K562 (cell line): ENCODE measurements around the gene CMSS1. TPM values are rescaled to one million over a fixed set of nuclear protein-coding genes. Genes with fewer than 3 reads are reported as not detected.

Experiments used
- ATAC-seq: fragments of 200-7000 bp; cut with Tn5 transposase; 3 replicates; pipeline ENCODE4 v1.9.1; 2020; ENCODE audit warnings: moderate library complexity
- BruUV-seq: library from RNA; stranded (reverse); fragments of 400-500 nt; replicated peaks from 2 replicates; lab custom pipeline; 2021; lab: Mats Ljungman, UMichigan
- CTCF ChIA-PET: fragments of 300-600 bp; formaldehyde crosslinking; extraction: SDS; loops from one replicate; lab custom pipeline; 2021; ENCODE audit warnings: low intra/inter-chr PET ratio; lab: Yijun Ruan, JAX
- POLR2A ChIA-PET: fragments of 300-600, 350-650 bp; sonication (Branson Sonifier 250); formaldehyde crosslinking; extraction: SDS; loops from one replicate; lab custom pipeline; 2021; ENCODE audit warnings: antibody characterized with exemption, inconsistent platforms; lab: Yijun Ruan, JAX
- DNase-seq, 4 experiments: peaks; one replicate each; pipeline versions ENCODE4 v3.0.0 to v3.0.0-alpha.2; 2011 to 2018; ENCODE audit warnings: low spot score in 3 of 4, mixed read lengths in 3 of 4; ENCODE audit errors: extremely low read depth in 1 of 4
- FAIRE-seq: peaks from 2 replicates; lab custom pipeline; 2011; peaks lifted over from hg19 to GRCh38; lab: Jason Lieb, UNC
- H2AFZ ChIP-seq: 2 replicates; pipeline ENCODE4 v1.6.0; 2011; ENCODE audit warnings: low read depth, low read length, control low read depth, inconsistent platforms
- H3K27ac ChIP-seq: fragments of 200-600 bp; 3 replicates; pipeline ENCODE4 v1.8.0; 2011; ENCODE audit warnings: low read depth, mild to moderate bottlenecking, control low read depth, inconsistent platforms, low read length, moderate library complexity, mixed read lengths; ENCODE audit errors: extremely low read depth
- H3K27me3 ChIP-seq, 2 experiments: fragments of 300-600 bp in 1 of 2; 2 replicates in 1 of 2; 3 replicates in 1 of 2; pipeline versions ENCODE4 v1.6.0 to v1.8.0; 2011; ENCODE audit warnings: inconsistent platforms in 2 of 2, low read length in 2 of 2, mild to moderate bottlenecking in 1 of 2, mixed read lengths in 1 of 2, moderate library complexity in 1 of 2; ENCODE audit not compliant: control insufficient read depth in 2 of 2, insufficient read depth in 2 of 2
- H3K36me3 ChIP-seq: fragments of 300-600 bp; 3 replicates; pipeline ENCODE4 v1.8.0; 2011; ENCODE audit warnings: mild to moderate bottlenecking, low read length, inconsistent platforms; ENCODE audit not compliant: control insufficient read depth, insufficient read depth
- H3K4me1 ChIP-seq, 2 experiments: fragments of 200-600 bp in 1 of 2; replicated peaks in 1 of 2; 2 replicates in 1 of 2; 3 replicates in 1 of 2; pipeline versions ENCODE4 v1.5.1 to v1.8.0; 2011; ENCODE audit warnings: inconsistent platforms in 2 of 2, low read length in 2 of 2, mild to moderate bottlenecking in 1 of 2, mixed read lengths in 1 of 2, moderate library complexity in 1 of 2; ENCODE audit not compliant: control insufficient read depth in 2 of 2, insufficient read depth in 2 of 2
- H3K4me2 ChIP-seq: 2 replicates; pipeline ENCODE4 v1.6.1; 2011; ENCODE audit warnings: low read length, control low read depth, inconsistent platforms, mixed read lengths; ENCODE audit not compliant: insufficient read depth
- H3K4me3 ChIP-seq: fragments of 200-600 bp; sonication (generic), shearing (Covaris generic); 2 replicates; pipeline ENCODE4 v1.5.1; 2016; ENCODE audit warnings: control low read depth, inconsistent platforms
- H3K79me2 ChIP-seq: fragments of 200-600 bp; 3 replicates; pipeline ENCODE4 v1.8.0; 2011; ENCODE audit warnings: low read length, inconsistent platforms; ENCODE audit not compliant: control insufficient read depth, insufficient read depth
- H3K9ac ChIP-seq, 2 experiments: 2 replicates each; pipeline versions ENCODE4 v1.6.0 to v1.6.1; 2011; ENCODE audit warnings: low read depth in 2 of 2, low read length in 2 of 2, control low read depth in 1 of 2, inconsistent platforms in 1 of 2, mild to moderate bottlenecking in 1 of 2, mixed read lengths in 1 of 2; ENCODE audit not compliant: insufficient read depth in 1 of 2
- H3K9me1 ChIP-seq: one replicate; pipeline ENCODE4 v1.6.0; 2011; ENCODE audit warnings: inconsistent platforms, mild to moderate bottlenecking, low read length, moderate library complexity; ENCODE audit not compliant: control insufficient read depth, insufficient read depth
- H3K9me3 ChIP-seq: replicated peaks from 2 replicates; pipeline ENCODE4 v1.5.1; 2011; ENCODE audit warnings: low read depth, low read length, inconsistent platforms; ENCODE audit not compliant: control insufficient read depth, insufficient read depth
- H4K20me1 ChIP-seq: replicated peaks from 2 replicates; pipeline ENCODE4 v1.6.1; 2011; ENCODE audit warnings: low read length, inconsistent platforms, mixed read lengths; ENCODE audit not compliant: control insufficient read depth, insufficient read depth
- ESRRB ChIP-seq: fragments of 250-450 bp; sonication (Bioruptor Pico); IDR thresholded peaks from 2 replicates; pipeline ENCODE4 v1.5.0; 2020; ENCODE audit warnings: mild to moderate bottlenecking, moderate library complexity, borderline replicate concordance
- HDAC3 ChIP-seq: fragments of 450-650 bp; IDR thresholded peaks from 2 replicates; pipeline ENCODE4 v1.6.1; 2018; ENCODE audit warnings: borderline replicate concordance, mild to moderate bottlenecking, moderate library complexity; ENCODE audit not compliant: partially characterized antibody
- HNRNPK ChIP-seq: fragments of 200-400 bp; formaldehyde crosslinking; IDR thresholded peaks from one replicate; pipeline ENCODE4 v1.6.1; 2018; ENCODE audit warnings: mild to moderate bottlenecking, low read depth, low read length; ENCODE audit not compliant: poor library complexity, severe bottlenecking
- KLF10 ChIP-seq: fragments of 250-450 bp; sonication (Bioruptor Pico); IDR thresholded peaks from 2 replicates; pipeline ENCODE4 v1.6.1; 2021; ENCODE audit warnings: matching md5 sums
- ZNF124 ChIP-seq: sonication (generic); formaldehyde crosslinking; IDR thresholded peaks from 2 replicates; pipeline ENCODE4 v1.8.1; 2022; ENCODE audit warnings: missing genetic modification reagents
- WGBS: fragments of 100-300 bp; shearing (Covaris generic); methylation state at CpG from one replicate; pipeline ENCODE4 v1.1.6; 2016; ENCODE audit warnings: low coverage, mixed read lengths; ENCODE audit not compliant: insufficient coverage; ENCODE audit errors: missing lambda C conversion rate; 5-methylcytosine and 5-hydroxymethylcytosine counted together
- in situ Hi-C: fragments of 300-500 bp; cut with MboI; formaldehyde crosslinking; loops from 4 replicates; pipeline ENCODE4 v1.15.0; 2018; ENCODE audit warnings: inconsistent platforms, mixed read lengths
- intact Hi-C: fragments of 100-400 bp; cut with micrococcal nuclease; formaldehyde crosslinking; loops from 2 replicates; pipeline ENCODE4 v1.14.2; 2022
- polyA plus RNA-seq, 8 experiments: library from polyadenylated mRNA; depleted of rRNA in 4 of 8; stranded (reverse) in 5 of 8; unstranded in 3 of 8; fragments of >200 nt; fragmentation: Nextera tagmentation in 2 of 8; fragmentation: Illumina TruSeq in 1 of 8; extraction: Ambion mirVana in 2 of 8; extraction: Trizol in 1 of 8; gene quantifications; 2 replicates each; pipeline versions ENCODE4 v1.2.1 to v1.2.3, GENCODE V29; 2011 to 2014; ENCODE audit warnings: inconsistent platforms in 1 of 8, missing spikeins in 1 of 8
- total RNA-seq, 7 experiments: library from RNA; depleted of rRNA in 6 of 7; stranded (reverse); fragments of >200 nt in 6 of 7; fragmentation: Illumina TruSeq in 2 of 7; extraction: Trizol in 2 of 7; gene quantifications; 2 replicates each; pipeline versions ENCODE4 v1.2.1 to v1.2.3, GENCODE V29; 2011 to 2021; ENCODE audit warnings: low replicate concordance in 1 of 7
- TF ChIP-seq, protein P1 (sequence below): fragments of 450-650 bp; formaldehyde crosslinking; IDR thresholded peaks from 2 replicates; pipeline ENCODE4 v1.4.0; 2020; ENCODE audit warnings: mild to moderate bottlenecking, moderate library complexity
- TF ChIP-seq, protein P2 (sequence below): IDR thresholded peaks from 2 replicates; pipeline ENCODE4 v1.6.1; 2011; ENCODE audit warnings: borderline replicate concordance, low read depth, mild to moderate bottlenecking, moderate library complexity, low read length; ENCODE audit not compliant: insufficient read depth, poor library complexity, severe bottlenecking

CMSS1 gene
- total and polyA plus RNA-seq, 9 of the 15 experiments (the other 6 are each of a cell fraction or from before 2014, with no cell fraction given): 46.9 to 109 (median 72.3) TPM

DNA sequence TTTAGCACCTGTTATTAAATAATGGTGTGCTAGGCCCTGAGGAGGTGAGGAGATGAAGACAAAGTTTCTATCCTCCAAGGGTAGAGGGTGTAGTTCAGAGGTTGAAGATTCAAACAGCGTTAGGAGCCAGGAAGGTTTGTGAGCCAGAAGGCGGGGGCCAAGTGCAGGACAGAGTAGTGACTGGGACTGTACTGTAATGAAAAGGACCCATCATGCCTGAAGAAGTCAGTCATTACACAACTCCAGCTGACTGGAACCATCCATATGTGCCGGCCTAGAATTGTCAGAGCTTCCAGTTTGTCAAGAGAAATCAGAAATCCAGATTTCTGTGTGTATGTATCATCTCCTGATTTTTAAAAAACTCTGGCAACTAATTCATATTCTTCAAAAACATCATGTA lies 241.8 kb downstream of the CMSS1 start:
- POLR2A ChIA-PET: no interaction called here
- TF ChIP-seq HDAC3 (no peak), ESRRB (CRISPR knock-in tag) (no peak), KLF10 (no peak), HNRNPK (no peak), ZNF124 (CRISPR knock-in tag) (no peak)
- TF ChIP-seq, protein P1, sequence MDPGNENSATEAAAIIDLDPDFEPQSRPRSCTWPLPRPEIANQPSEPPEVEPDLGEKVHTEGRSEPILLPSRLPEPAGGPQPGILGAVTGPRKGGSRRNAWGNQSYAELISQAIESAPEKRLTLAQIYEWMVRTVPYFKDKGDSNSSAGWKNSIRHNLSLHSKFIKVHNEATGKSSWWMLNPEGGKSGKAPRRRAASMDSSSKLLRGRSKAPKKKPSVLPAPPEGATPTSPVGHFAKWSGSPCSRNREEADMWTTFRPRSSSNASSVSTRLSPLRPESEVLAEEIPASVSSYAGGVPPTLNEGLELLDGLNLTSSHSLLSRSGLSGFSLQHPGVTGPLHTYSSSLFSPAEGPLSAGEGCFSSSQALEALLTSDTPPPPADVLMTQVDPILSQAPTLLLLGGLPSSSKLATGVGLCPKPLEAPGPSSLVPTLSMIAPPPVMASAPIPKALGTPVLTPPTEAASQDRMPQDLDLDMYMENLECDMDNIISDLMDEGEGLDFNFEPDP (CRISPR knock-in tag): no peak
- TF ChIP-seq, protein P2, sequence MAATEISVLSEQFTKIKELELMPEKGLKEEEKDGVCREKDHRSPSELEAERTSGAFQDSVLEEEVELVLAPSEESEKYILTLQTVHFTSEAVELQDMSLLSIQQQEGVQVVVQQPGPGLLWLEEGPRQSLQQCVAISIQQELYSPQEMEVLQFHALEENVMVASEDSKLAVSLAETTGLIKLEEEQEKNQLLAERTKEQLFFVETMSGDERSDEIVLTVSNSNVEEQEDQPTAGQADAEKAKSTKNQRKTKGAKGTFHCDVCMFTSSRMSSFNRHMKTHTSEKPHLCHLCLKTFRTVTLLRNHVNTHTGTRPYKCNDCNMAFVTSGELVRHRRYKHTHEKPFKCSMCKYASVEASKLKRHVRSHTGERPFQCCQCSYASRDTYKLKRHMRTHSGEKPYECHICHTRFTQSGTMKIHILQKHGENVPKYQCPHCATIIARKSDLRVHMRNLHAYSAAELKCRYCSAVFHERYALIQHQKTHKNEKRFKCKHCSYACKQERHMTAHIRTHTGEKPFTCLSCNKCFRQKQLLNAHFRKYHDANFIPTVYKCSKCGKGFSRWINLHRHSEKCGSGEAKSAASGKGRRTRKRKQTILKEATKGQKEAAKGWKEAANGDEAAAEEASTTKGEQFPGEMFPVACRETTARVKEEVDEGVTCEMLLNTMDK: no peak
- in situ Hi-C loops (loop anchor here (25.0 kb wide), 1 partner anchor 222 kb away; no protein-coding TSS in a partner anchor), intact Hi-C loops (no loop called here)
- no peaks in the 10 kb centered on the region for H3K9me3 ChIP-seq
- 70% methylated on average over 3 of the region's 3 CpGs for WGBS
- BruUV-seq: no TSS peak
- H3K9ac ChIP-seq: no peak overlapping the region
- no peaks in the 10 kb centered on the region; the same call in 2 of the 3 replicates for H3K36me3 ChIP-seq
- no peaks in the 10 kb centered on the region for H3K79me2 ChIP-seq
- no peak overlapping the region for H2AFZ ChIP-seq
- H3K27me3 ChIP-seq: no peaks in the 10 kb centered on the region
- H3K4me2 ChIP-seq: no peak overlapping the region
- no peak for DNase-seq
- CTCF ChIA-PET: no interaction called here
- H3K4me1 ChIP-seq: peaks cover 5 to 12% of the 10 kb centered on the region in 2 experiments; a peak in 3 of 5 replicates
- H3K4me3 ChIP-seq: no peak overlapping the region
- no peak overlapping the region for H3K27ac ChIP-seq
- no peak for ATAC-seq
- H3K9me1 ChIP-seq: no peaks in the 10 kb centered on the region
- no peaks in the 10 kb centered on the region for H4K20me1 ChIP-seq
- FAIRE-seq: no peak
